Panc1 (cell line): Measurements from ENCODE around the gene LZTS2. TPM values are rescaled to one million over a fixed set of nuclear protein-coding genes. Genes with fewer than 3 reads are reported as not detected.

Experiments
- ATAC-seq: fragments of 200-7000 bp; cut with Tn5 transposase; 2 replicates; pipeline ENCODE4 v1.9.1; 2020; ENCODE audit warnings: mild to moderate bottlenecking, moderate library complexity
- BruUV-seq: library from RNA; stranded (reverse); fragments of 400-500 nt; replicated peaks from 2 replicates; lab custom pipeline; 2021; lab: Mats Ljungman, UMichigan
- CTCF ChIA-PET: fragments of 300-600 bp; sonication (Branson Sonifier 250); formaldehyde crosslinking; loops from one replicate; lab custom pipeline; 2022; ENCODE audit warnings: antibody characterized with exemption; lab: Charles Lee
- POLR2A ChIA-PET: fragments of 300-600 bp; sonication (Branson Sonifier 250); formaldehyde crosslinking; loops from one replicate; lab custom pipeline; 2022; ENCODE audit warnings: antibody characterized with exemption; lab: Charles Lee
- DNase-seq: peaks from one replicate; pipeline ENCODE4 v3.0.0-alpha.2; 2010; ENCODE audit warnings: low read depth, low spot score
- H3K27ac ChIP-seq: 2 replicates; pipeline ENCODE4 v1.5.1; 2011; ENCODE audit warnings: mild to moderate bottlenecking, low read length, inconsistent platforms
- H3K27me3 ChIP-seq: fragments of 200-500 bp; sonication (Bioruptor generic); 2 replicates; pipeline ENCODE4 v1.6.0; 2014; ENCODE audit warnings: low read length, inconsistent platforms; ENCODE audit not compliant: control insufficient read depth, insufficient read depth
- H3K36me3 ChIP-seq: fragments of 200-500 bp; sonication (Bioruptor generic); 2 replicates; pipeline ENCODE4 v1.5.1; 2014; ENCODE audit warnings: inconsistent platforms, mild to moderate bottlenecking, low read length, moderate library complexity; ENCODE audit not compliant: control insufficient read depth, insufficient read depth
- H3K4me1 ChIP-seq: 2 replicates; pipeline ENCODE4 v1.5.1; 2011; ENCODE audit warnings: inconsistent platforms, mild to moderate bottlenecking, low read length, moderate library complexity; ENCODE audit not compliant: control insufficient read depth, insufficient read depth
- H3K4me3 ChIP-seq, 2 experiments: 2 replicates each; pipeline ENCODE4 v1.5.1; 2011 to 2012; ENCODE audit warnings: low read depth in 2 of 2, low read length in 2 of 2, mild to moderate bottlenecking in 2 of 2, inconsistent platforms in 1 of 2, moderate library complexity in 1 of 2
- H3K9me3 ChIP-seq: fragments of 200-500 bp; sonication (Bioruptor generic); 2 replicates; pipeline ENCODE4 v1.5.1; 2014; ENCODE audit warnings: low read depth, mild to moderate bottlenecking, inconsistent platforms, low read length, moderate library complexity; ENCODE audit not compliant: control insufficient read depth, insufficient read depth
- POLR2AphosphoS5 ChIP-seq: IDR thresholded peaks from 2 replicates; pipeline ENCODE4 v1.6.1; 2012; ENCODE audit warnings: mild to moderate bottlenecking, low read depth, low read length, moderate library complexity
- SIN3A ChIP-seq: IDR thresholded peaks from 2 replicates; pipeline ENCODE4 v1.6.1; 2012; ENCODE audit warnings: low read depth, mild to moderate bottlenecking, low read length, moderate library complexity, borderline replicate concordance; ENCODE audit not compliant: insufficient read depth
- TCF7L2 ChIP-seq: IDR thresholded peaks from 2 replicates; pipeline ENCODE4 v1.6.1; 2011; ENCODE audit warnings: mild to moderate bottlenecking, low read depth, low read length, inconsistent platforms
- in situ Hi-C: cut with HindIII; loops from 2 replicates; pipeline ENCODE4 v1.10.0; 2016; ENCODE audit warnings: low sequenced_read_pairs, low pct_unique_long_range_greater_than_20kb
- intact Hi-C: fragments of 100-400 bp; cut with micrococcal nuclease; formaldehyde crosslinking; loops from one replicate; pipeline ENCODE4 v1.10.0; 2022; ENCODE audit not compliant: unreplicated experiment
- total RNA-seq: library from RNA; stranded (reverse); gene quantifications from one replicate; pipeline ENCODE4 v1.2.1, GENCODE V29; 2021; ENCODE audit not compliant: unreplicated experiment
- TF ChIP-seq, protein P1 (sequence below): fragments of 450-650 bp; IDR thresholded peaks from 2 replicates; pipeline ENCODE4 v1.5.1; 2017; ENCODE audit warnings: mild to moderate bottlenecking
- TF ChIP-seq, protein P2 (sequence below), 2 experiments: IDR thresholded peaks; 2 replicates each; pipeline ENCODE4 v1.6.1; 2011 to 2012; ENCODE audit warnings: low read depth in 2 of 2, control low read depth in 1 of 2, low read length in 1 of 2, mild to moderate bottlenecking in 1 of 2, moderate library complexity in 1 of 2; ENCODE audit not compliant: insufficient read depth in 1 of 2

Gene LZTS2
- total RNA-seq, 1 experiment from 2014 or later = 65.5 TPM

DNA sequence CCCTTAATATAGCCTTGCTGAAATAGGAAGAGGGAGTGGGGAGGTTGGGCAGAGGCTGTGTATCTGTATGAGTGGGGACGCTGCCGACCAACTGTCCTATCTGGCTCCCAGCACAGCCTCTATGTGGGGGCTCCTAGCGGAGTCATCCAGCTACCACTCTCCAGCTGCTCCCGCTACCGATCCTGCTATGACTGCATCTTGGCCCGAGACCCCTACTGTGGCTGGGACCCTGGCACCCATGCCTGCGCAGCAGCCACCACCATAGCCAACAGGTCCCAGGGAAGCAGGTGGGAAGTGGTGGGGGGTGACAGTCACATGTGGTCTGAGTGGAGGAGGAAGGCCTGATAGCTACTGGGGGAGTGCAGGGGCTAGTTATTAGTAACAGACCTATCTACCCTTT is 18.9 kb upstream of the LZTS2 start:
- Histone ChIP-seq H3K4me3 (no peak overlapping the region), H3K4me1 (peaks cover under 1% of the 10 kb centered on the region; the same call in 1 of the 2 replicates), H3K27me3 (no peaks in the 10 kb centered on the region), H3K9me3 (no peaks in the 10 kb centered on the region), H3K27ac (no peak overlapping the region), H3K36me3 (no peaks in the 10 kb centered on the region)
- DNase-seq = no peak
- CTCF ChIA-PET = no interaction called here
- BruUV-seq = no TSS peak
- no peak for ATAC-seq
- in situ Hi-C loops (no loop called here), intact Hi-C loops (no loop called here)
- TF ChIP-seq SIN3A (no peak), TCF7L2 (no peak), POLR2AphosphoS5 (no peak)
- TF ChIP-seq, protein P1, sequence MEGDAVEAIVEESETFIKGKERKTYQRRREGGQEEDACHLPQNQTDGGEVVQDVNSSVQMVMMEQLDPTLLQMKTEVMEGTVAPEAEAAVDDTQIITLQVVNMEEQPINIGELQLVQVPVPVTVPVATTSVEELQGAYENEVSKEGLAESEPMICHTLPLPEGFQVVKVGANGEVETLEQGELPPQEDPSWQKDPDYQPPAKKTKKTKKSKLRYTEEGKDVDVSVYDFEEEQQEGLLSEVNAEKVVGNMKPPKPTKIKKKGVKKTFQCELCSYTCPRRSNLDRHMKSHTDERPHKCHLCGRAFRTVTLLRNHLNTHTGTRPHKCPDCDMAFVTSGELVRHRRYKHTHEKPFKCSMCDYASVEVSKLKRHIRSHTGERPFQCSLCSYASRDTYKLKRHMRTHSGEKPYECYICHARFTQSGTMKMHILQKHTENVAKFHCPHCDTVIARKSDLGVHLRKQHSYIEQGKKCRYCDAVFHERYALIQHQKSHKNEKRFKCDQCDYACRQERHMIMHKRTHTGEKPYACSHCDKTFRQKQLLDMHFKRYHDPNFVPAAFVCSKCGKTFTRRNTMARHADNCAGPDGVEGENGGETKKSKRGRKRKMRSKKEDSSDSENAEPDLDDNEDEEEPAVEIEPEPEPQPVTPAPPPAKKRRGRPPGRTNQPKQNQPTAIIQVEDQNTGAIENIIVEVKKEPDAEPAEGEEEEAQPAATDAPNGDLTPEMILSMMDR = no peak
- TF ChIP-seq, protein P2, sequence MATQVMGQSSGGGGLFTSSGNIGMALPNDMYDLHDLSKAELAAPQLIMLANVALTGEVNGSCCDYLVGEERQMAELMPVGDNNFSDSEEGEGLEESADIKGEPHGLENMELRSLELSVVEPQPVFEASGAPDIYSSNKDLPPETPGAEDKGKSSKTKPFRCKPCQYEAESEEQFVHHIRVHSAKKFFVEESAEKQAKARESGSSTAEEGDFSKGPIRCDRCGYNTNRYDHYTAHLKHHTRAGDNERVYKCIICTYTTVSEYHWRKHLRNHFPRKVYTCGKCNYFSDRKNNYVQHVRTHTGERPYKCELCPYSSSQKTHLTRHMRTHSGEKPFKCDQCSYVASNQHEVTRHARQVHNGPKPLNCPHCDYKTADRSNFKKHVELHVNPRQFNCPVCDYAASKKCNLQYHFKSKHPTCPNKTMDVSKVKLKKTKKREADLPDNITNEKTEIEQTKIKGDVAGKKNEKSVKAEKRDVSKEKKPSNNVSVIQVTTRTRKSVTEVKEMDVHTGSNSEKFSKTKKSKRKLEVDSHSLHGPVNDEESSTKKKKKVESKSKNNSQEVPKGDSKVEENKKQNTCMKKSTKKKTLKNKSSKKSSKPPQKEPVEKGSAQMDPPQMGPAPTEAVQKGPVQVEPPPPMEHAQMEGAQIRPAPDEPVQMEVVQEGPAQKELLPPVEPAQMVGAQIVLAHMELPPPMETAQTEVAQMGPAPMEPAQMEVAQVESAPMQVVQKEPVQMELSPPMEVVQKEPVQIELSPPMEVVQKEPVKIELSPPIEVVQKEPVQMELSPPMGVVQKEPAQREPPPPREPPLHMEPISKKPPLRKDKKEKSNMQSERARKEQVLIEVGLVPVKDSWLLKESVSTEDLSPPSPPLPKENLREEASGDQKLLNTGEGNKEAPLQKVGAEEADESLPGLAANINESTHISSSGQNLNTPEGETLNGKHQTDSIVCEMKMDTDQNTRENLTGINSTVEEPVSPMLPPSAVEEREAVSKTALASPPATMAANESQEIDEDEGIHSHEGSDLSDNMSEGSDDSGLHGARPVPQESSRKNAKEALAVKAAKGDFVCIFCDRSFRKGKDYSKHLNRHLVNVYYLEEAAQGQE (IDR thresholded peaks at IDR 0.05; ENCODE audit: insufficient read depth in 1 of 2, low read depth in 2 of 2, low read length in 1 of 2) = no peak
- POLR2A ChIA-PET = interaction anchor here (0.7 kb wide), 1 partner anchor 16 kb away, joined by 3 read pairs; no protein-coding TSS in a partner anchor

DNA sequence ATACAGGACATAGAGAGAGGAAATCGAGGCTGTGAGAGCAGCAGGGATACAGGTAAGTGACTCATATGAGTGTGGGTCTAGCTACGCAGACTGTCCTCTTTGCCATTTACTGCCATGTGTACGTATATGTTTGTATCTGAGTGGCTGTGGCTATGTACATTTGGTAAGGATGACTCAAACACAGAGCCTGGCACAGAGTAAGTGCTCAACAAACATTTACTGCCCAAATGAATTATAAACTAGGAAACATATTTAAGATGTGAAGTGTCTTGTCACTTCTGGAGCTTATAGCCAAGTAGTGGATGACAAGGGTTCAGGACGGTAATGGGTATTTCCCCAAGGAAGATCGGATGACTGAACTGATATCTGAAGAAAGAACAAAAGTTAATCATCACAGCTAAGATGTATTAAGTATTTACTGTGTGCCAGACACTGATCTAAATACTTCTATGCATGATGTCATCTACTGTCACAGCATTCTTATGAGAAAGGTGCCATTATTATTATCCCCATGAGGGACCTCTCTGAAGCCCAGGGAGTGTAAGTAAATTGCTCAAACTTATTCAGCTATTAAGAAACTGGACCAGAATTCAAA is 18.3 kb upstream of the LZTS2 start:
- ChIA-PET POLR2A (interaction anchor here (0.7 kb wide), 1 partner anchor 16 kb away, joined by 3 read pairs; no protein-coding TSS in a partner anchor), CTCF (no interaction called here)
- ATAC-seq = no peak
- in situ Hi-C loops = no loop called here
- Histone ChIP-seq H3K36me3 (no peaks in the 10 kb centered on the region), H3K9me3 (no peaks in the 10 kb centered on the region), H3K4me1 (peaks cover 6% of the 10 kb centered on the region), H3K27me3 (no peaks in the 10 kb centered on the region), H3K4me3 (no peak overlapping the region), H3K27ac (no peak overlapping the region)
- intact Hi-C loops = no loop called here
- no peak for DNase-seq
- no peak for TF ChIP-seq SIN3A
- TF ChIP-seq, protein P1 = no peak
- no peak for TF ChIP-seq TCF7L2
- no peak for TF ChIP-seq POLR2AphosphoS5
- TF ChIP-seq, protein P2 (IDR thresholded peaks at IDR 0.05; ENCODE audit: insufficient read depth in 1 of 2, low read depth in 2 of 2, low read length in 1 of 2) = no peak
- no TSS peak for BruUV-seq
